GM18909 (cell line): ENCODE results near the gene SCAND1.
A peak's percentile ranks its signal among the peaks of the same experiment; 100 is the strongest.
"Not testable (repeated sequence)": the region's sequence is repeated elsewhere in the genome, so short reads cannot be mapped to it uniquely, and the experiment has no call there.

Experiments
- ATAC-seq: cut with Tn5 transposase; IDR thresholded peaks from one replicate; pipeline ENCODE4 v1.9.1; 2021; ENCODE audit warnings: mild to moderate bottlenecking; ENCODE audit not compliant: unreplicated experiment, poor library complexity

The SCAND1 gene

DNA sequence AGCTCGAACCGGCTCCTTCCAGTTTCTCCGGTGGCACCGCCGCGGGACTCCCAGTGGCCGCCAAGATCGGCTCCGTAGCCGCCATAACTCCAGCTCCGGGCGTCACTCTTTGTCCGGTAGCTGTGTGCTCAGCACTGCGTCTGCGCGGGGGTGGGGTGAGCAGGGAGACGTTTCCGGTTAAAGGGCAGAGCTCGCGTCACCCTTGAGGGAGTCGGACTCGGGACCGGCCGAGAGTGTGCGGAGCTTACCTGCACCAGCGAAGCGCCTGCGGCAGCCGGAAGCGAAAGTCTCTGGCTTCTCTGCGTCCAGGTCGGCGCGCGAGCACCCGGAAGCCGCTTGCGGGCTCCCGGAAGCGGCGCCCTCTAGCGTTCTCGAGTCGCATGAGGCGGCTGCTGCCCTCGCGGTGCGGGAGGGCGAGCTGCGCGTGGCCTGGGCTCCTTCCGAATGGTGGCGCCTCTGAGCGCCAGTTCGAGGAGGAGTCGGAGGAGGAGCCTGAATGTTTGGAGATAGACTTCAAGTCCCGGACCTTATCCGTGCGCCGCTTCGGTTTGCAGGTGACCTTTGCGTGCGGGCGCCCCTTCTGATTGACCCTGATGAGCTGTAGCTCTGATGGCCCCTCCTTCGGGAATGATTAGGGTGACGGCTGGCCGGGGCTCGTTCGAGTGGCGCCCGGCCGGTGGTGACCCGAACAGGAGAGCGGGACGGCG lies at the start of gene SCAND1:
TSS of gene SCAND1 (minus strand) at position 303 of the 707 bp plus-strand sequence. CDS start at position 85, 218 bp downstream.
- peak; percentile 90 for ATAC-seq

DNA sequence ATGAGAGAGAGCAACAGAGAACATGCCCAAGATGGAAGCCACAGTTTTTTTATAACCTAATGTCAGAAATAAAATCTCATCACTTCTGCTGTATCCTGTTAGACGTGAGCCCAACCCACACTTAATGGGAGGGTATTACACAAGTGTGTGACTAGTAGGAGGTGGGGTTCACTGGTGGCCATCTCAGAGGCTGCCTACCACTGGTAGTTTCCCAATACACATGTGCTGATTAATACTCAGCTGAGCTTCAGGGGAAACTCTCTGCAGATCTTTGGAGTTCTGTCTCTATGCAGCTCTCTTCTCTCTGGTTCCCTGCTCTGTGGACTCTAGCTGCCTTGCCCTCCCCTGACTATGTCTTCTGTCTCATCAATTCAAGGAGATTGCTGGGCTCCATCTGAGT lies 49.7 kb upstream of the SCAND1 start:
- ATAC-seq: no peak

DNA sequence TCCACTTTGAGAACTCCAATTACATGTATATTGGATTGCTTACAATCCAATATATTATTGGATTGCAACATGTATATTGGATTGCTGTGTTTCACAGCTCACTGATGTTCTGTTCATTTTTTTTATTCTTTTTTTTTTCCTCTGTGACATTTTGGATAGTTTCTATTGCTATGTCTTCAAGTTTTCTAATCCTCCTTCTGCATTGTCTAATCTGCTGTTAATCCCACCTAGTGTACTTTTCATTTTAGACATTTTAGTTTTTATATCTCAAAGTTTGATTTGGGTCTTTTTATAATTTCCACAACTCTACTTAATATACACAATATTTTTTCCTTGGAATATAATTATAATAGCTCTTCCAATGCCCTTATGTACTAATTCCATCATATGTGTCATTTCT lies 48.6 kb upstream of the SCAND1 start:
- no peak for ATAC-seq

- ATAC-seq: not testable (repeated sequence)
Measured at GRCh38 chr20:36001331-36001730, 47.0 kb upstream of the SCAND1 start.

DNA sequence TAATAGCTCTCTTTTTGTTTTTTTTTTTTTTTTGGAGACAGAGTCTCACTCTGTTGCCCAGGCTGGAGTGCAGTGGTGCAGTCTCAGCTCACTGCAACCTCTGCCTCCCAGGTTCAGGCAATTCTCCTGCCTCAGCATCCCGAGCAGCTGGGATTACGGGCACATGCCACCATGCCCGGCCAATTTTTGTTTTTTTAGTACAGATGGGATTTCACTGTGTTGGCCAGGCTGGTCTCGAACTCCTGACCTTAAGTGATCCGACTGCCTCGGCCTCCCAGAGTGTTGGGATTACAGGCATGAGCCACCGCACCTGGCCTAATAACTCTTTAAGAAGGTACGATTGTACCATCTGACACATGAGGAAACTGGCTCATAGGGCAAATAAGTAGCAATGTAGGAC lies 42.2 kb upstream of the SCAND1 start:
- not testable (repeated sequence) for ATAC-seq

GRCh38 chr20:35994994-35995453 lies 40.7 kb upstream of the SCAND1 start:
- ATAC-seq: no peak

DNA sequence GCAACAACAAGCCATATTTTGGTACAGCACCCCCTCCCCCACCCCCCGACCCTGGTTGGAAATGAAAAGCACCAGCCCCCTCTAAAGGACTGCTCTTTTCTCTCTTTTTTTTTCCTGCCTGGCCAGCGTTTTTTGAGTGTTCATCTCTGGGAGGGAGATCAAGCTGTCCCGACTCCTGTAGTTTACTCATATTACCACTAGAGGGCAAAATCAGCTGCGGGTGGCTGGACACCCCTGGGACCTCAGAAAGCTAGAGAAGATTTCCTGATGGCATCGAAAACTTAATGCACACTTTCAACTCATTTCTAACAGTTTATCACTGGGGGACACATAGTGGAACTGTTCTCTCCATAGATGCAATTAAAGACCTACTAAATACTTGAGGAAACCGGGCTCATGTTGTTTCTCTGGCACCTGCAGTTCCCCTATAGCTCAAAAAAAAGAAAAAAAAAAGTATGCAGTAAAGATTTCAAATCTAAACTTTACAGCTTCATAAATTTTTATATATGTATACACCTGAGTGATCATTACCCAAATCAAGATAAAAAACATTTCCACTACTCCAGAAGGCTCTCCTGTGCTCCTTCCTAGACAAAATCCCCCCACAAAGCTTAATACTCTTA lies 38.5 kb upstream of the SCAND1 start:
- no peak for ATAC-seq

DNA sequence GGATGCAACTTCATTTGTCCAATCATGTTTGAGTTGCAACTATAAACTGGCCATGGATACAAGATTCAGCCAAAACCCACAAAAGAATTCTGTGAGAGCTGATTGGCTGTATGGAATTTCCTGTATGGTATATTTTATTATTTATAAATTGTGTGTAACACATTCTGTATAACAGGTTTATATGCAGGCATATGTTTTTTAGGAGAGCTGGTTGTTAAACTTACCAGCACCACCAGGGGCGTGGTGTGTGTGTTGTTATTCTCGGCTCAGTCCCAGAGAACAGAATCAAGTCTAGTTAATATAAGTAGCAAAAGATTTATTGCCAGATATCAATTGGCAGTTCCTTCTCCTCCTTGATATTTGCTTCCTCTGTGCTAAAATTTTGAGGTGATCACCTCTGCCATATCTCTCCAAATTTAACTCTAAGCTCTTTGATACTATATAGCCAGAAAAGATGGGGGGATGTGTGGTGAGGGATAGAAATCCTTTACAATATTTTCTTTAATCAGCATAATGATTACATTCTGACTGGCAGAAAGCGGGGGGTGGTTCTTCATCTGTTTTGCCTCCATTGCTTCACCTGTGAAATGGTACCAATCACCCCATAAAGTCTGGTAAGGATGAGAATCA lies 37.0 kb upstream of the SCAND1 start:
- ATAC-seq: no peak

GRCh38 chr20:35988910-35989463 lies 34.7 kb upstream of the SCAND1 start:
- ATAC-seq: no peak

DNA sequence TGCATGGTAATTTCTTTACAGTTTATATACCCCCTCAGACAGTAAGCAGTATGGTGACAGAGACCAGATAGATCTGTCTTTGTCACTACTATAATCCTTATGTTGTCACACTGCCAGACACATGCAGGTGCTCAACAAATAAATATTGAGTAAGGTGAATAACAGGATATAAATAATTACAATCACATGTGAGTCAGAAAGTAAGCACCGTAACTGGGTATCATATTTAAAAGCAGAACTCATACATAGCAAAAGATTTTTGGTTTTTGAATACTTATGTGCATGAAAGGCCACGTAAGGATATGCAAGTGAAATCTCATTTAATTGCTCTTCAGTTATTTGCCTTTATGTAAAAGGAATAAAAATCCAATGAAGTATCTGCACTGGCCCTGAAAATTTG lies 31.5 kb upstream of the SCAND1 start:
- no peak for ATAC-seq

GRCh38 chr20:35984382-35984781 lies 30.1 kb upstream of the SCAND1 start:
- ATAC-seq: no peak

DNA sequence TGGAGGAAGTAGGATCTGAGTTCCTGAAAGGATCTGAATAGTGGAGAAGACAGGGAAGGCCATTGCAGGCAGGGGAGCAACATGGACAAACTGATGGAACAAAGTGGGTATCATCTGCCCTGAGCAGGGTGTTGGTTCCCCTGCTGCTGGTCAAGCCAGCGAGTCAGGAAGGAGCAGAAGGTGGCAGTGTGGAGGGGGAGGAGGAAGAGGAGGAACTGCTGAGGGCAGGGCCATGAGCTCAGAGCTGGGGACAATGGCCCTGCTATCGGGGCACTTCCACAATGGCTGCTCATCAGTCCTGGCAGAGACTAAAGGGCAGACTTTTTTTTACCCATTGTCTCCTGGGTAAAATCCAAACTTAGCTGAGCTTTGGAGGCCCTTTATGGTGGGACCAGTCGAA lies 27.7 kb upstream of the SCAND1 start:
- ATAC-seq: no peak

GRCh38 chr20:35979544-35979943 lies 25.2 kb upstream of the SCAND1 start:
- ATAC-seq: no peak

DNA sequence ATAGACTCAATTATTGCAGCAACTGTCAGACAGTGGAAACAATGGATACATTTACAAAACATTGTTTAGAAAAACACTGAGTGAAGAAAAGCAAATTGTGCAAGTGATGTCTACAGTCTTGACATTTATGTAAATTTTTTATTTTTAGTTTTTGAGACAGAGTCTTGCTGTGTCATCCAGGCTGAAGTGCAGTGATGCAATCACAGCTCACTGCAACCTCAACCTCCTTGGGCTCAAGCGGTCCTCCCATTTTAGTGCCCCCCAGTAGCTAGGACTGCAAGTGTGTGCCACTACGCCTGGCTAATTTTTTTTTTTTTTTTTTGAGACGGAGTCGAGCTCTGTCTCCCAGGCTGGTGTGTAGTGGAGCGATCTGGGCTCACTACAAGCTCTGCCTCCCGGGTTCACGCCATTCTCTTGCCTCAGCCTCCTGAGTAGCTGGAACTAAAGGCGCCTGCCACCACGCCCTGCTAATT lies 23.8 kb upstream of the SCAND1 start:
- ATAC-seq: no peak

GRCh38 chr20:35975576-35976373 lies 21.5 kb upstream of the SCAND1 start:
- no peak for ATAC-seq

GRCh38 chr20:35974256-35974655 lies 20.0 kb upstream of the SCAND1 start:
- ATAC-seq: no peak

- ATAC-seq: no peak
Measured at GRCh38 chr20:35972462-35972861, 18.2 kb upstream of the SCAND1 start.

DNA sequence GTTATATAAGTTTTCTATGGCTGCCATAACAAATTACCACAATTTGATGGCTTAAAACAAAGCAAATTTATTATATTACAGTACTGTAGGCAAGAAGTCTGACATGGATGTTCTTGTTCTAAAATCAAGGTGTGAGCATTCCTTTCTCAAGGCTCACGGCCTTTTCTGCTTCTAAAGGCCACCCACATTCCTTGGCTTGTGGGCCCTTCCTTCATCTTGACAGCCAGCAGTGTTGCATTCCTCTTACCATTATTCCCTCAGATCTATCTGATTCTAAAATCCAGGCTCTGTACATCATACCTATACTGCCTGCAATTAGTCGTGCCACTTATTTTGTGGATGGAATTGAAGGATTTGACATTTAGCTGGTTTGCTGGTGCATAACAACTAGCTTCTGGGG lies 17.7 kb upstream of the SCAND1 start:
- ATAC-seq: no peak

- ATAC-seq: no peak
Measured at GRCh38 chr20:35968930-35969329, 14.6 kb upstream of the SCAND1 start.

- ATAC-seq: no peak
Measured at GRCh38 chr20:35967979-35968640, 13.8 kb upstream of the SCAND1 start, which contains the start of gene CNBD2. CNBD2 (plus strand) TSS chr20:35968590; CDS start chr20:35968763, 173 bp downstream.
